Central memory CD4-positive, alpha-beta T cell (primary cell): ENCODE measurements around the gene MLX.
"Not testable (repeated sequence)": the region's sequence is repeated elsewhere in the genome, so short reads cannot be mapped to it uniquely, and the experiment has no call there.

ENCODE experiments used
- DNase-seq: peaks from one replicate; pipeline ENCODE4 v3.0.0; 2022

MLX gene

DNA sequence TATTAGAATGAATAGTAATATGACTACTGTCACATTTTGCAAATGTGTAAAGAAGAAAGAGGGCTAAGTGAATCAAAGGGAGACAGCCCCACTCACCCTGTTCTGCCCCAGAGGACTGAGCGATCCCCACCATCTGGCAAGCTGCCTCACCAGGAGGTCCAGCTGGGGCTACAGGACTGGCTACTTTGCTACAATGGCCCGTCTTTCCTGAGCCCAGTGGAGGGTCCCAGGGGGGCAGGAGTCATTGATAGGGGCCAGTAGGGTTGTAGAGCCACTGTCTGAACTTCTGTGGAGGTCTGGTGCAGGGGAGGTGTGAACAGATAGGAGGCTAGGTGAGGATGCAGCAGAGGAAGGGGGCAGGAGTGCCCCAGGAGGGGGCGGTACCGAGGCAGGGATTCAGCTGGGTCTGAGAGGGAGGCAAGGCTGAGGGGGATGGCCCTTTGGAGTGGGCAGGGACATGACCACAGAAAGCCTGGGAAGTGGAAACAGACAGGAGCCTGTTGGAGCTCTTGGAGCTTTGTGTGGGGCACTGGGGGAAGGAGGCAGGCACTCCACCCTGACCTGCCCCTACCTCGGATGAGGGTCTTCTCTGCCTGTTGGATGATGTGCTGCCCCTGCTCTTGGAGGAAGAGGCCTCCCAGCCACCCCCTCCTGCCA, 10.8 kb upstream of the MLX start:
- DNase-seq, result not testable (repeated sequence)

- no peak for DNase-seq
These were observed 7.8 kb upstream of the MLX start for GRCh38 chr17:42559075-42559474.

GRCh38 chr17:42560246-42560645, 6.7 kb upstream of the MLX start:
- DNase-seq, result no peak

DNA sequence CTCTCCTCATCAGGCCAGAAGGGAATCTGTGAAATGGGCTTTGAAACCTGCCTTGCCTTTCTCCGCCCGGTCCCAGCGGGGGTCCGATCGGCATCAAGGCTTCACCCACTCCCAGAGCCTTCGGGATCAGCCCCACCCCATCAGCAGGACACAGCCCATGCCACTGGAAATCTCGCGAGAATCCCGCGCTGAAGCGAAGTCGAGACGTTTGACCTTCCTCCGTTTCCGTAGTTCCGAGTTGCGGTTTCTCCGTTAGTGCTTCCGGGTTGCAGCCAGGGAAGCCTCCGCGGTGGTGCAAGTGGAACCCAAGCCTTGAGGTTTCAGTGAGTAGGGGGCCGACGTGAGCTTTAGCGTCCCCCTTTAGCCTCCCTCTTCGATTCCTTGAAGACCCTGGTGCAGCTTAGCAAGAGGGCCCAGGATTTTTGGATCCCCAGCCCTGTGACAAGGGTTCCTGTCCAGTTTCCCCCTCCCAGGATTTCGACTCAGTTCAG, 5.0 kb upstream of the MLX start, which contains the start of gene COASY:
COASY (plus strand) TSS at position 252 of the 491 bp plus-strand sequence. CDS start 475 bp downstream, outside the sequence.
- DNase-seq, result peak; percentile 87

- no peak for DNase-seq
These were observed 4.3 kb upstream of the MLX start for GRCh38 chr17:42562388-42563142.

GRCh38 chr17:42563143-42563509, 3.8 kb upstream of the MLX start:
- DNase-seq, result no peak

GRCh38 chr17:42563543-42563942, 3.4 kb upstream of the MLX start:
- no peak for DNase-seq

- DNase-seq, result no peak
These were observed 3.0 kb upstream of the MLX start for GRCh38 chr17:42563950-42564349.

- DNase-seq, result no peak
These were observed 1.9 kb upstream of the MLX start for GRCh38 chr17:42564815-42565522.

DNA sequence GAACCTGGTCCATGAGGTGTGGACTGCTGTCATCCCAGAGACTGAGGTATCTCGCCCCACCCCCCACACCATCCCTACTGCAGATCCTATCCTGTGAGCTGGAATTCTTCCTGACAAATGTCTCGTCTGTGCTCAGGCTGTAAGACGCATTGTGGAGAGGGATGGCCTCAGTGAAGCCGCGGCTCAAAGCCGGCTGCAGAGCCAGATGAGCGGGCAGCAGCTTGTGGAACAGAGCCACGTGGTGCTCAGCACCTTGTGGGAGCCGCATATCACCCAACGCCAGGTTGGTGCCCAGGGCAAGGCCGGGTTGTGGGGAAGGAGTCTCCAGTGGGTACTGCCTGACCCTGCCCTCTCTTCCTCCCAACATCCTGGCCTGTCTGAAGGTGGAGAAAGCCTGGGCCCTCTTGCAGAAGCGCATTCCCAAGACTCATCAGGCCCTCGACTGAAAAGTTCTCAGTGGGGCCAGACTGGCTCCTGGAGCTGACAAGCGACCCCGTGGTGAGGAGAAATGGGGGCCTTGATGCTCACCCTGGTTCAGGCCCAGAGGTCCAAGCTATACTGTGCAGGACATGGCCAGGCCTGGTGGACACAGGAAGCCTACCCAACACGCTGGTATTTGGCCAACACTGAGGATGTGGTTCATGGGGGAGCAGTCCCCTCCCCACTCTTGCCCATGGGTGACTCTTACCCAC, 1.2 kb upstream of the MLX start:
- DNase-seq, result no peak

GRCh38 chr17:42566215-42566882, 551 bp upstream of the MLX start:
- DNase-seq, result no peak

- no peak for DNase-seq
These were observed 1.6 kb downstream of the MLX start for GRCh38 chr17:42568341-42569111.

DNA sequence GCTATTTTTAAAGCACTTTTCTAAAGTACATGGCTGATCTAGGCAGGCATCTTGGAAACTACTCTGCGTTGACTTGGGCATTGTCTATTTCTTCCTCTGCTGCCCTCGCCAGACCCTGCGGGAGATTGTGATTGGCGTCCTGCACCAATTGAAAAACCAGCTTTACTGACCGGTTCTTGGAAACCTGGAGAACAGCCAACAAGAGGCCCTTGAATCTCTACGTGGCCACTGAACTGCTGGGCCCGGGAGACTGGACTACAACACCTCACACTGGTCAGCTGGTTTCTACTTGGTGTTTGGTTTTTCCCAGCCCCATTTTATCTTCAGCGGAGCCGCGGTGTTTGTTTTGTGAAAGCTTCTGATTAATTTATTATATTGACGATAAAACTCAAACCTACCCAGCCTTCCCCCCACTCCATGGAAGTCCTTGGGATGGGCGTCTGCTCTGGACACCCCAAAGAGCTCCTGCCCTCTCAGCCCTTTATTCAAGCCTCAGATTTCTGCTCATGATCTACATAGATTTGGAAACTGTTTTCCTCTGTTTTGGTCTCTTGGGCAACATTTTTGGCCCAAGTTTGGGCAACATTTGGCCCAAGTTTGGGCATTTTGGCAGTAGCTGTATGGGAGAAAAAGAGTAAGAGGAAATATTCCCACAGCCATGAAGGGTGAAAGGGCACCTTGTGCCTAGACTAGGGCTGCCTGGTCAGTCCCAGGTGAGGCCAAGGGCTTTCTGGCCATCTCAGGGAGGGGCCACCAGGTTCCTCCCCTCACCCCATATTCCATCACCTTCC, 4.7 kb downstream of the MLX start:
- no peak for DNase-seq

GRCh38 chr17:42573095-42573494, 6.2 kb downstream of the MLX start:
- no peak for DNase-seq

DNA sequence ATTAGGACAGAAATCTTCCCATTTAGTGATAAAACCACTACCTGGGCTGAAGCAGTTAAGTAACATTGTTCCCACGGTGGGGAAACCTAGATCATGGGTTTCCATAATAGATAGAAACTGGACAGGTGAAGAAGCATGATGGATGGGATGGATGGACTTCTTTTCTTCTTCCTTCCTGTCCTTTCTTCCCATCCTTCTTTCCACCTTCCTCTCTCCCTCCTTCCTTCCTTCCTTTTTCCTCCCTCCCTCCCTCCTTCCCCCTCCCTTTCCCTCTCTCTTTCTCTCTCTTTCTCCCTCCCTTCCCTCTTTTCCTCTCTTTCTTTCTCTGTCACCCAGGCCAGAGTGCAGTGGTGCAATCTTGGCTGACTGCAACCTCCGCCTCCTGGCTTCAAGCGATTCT, 7.6 kb downstream of the MLX start:
- no peak for DNase-seq

- no peak for DNase-seq
These were observed 10.2 kb downstream of the MLX start for GRCh38 chr17:42577140-42577531.

GRCh38 chr17:42577532-42578281, 10.8 kb downstream of the MLX start, which contains the start of gene PSMC3IP:
Gene PSMC3IP (minus strand): TSS chr17:42577729. CDS start chr17:42577686, 43 bp downstream.
- DNase-seq, result peak; percentile 86

GRCh38 chr17:42578282-42578869, 11.5 kb downstream of the MLX start:
- DNase-seq, result peak; percentile 57

- no peak for DNase-seq
These were observed 13.1 kb downstream of the MLX start for GRCh38 chr17:42579794-42580551.
